22Rv1 (cell line): Measurements from ENCODE around the gene PACS1.

Experiments used
- CTCF ChIP-seq: fragments of 450-650 bp; IDR thresholded peaks from 2 replicates; pipeline ENCODE4 v1.5.1; 2017; ENCODE audit warnings: mild to moderate bottlenecking
- ZFX ChIP-seq: fragments of 450-650 bp; IDR thresholded peaks from 2 replicates; pipeline ENCODE4 v1.6.1; 2017; ENCODE audit warnings: antibody characterized with exemption, borderline replicate concordance

GRCh38 chr11:66055021-66055420 is 15.1 kb upstream of the PACS1 start:
- TF ChIP-seq CTCF, result no peak
- TF ChIP-seq ZFX, result no peak
